ENCODE data around the gene CNGB1.

GRCh38 chr16:57897996-57898395, 72.9 kb downstream of the CNGB1 start:
- TF ChIP-seq CTCF (IDR thresholded peaks at IDR 0.05 in 2 of 3, conservative IDR thresholded peaks at IDR 0.05 in 1 of 3; ENCODE audit: borderline replicate concordance in 1 of 3, insufficient read depth in 1 of 3, low read depth in 2 of 3, low read length in 2 of 3) (no peak), RAD21 (IDR thresholded peaks at IDR 0.05; ENCODE audit: low read depth) (no peak)

Data from HCT116 (cell line).